Loucy (cell line): ENCODE results near the gene CCDC158.

Experiments
- EZH2phosphoT487 ChIP-seq: fragments of 200-600 bp; IDR thresholded peaks from 2 replicates; pipeline ENCODE4 v1.6.1; 2018; ENCODE audit warnings: antibody characterized with exemption, mild to moderate bottlenecking, moderate library complexity, borderline replicate concordance
- TF ChIP-seq, protein P1 (sequence below): fragments of 200-600 bp; sonication (generic); conservative IDR thresholded peaks from 2 replicates; pipeline ENCODE4 v1.5.1; 2014; ENCODE audit warnings: mild to moderate bottlenecking, antibody characterized with exemption, low read length

DNA sequence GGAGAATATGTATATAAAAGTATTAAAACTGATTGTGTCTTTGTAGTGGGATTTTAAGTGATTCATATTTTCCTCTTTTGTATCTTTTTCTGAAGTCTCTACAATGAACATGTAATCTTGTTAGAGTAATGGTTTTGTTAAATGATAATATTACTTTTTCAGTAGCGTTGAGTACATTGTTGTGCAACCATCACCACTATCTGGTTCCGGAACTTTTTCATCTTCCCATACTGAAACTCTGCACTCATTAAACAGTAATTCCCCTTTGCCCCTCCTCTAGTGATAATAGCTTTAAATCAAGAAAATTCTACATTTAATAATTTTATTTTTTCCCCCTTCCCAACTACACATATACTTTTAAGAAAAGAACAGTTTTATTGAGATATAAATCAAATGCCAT lies 37.4 kb upstream of the CCDC158 start:
- TF ChIP-seq, protein P1, sequence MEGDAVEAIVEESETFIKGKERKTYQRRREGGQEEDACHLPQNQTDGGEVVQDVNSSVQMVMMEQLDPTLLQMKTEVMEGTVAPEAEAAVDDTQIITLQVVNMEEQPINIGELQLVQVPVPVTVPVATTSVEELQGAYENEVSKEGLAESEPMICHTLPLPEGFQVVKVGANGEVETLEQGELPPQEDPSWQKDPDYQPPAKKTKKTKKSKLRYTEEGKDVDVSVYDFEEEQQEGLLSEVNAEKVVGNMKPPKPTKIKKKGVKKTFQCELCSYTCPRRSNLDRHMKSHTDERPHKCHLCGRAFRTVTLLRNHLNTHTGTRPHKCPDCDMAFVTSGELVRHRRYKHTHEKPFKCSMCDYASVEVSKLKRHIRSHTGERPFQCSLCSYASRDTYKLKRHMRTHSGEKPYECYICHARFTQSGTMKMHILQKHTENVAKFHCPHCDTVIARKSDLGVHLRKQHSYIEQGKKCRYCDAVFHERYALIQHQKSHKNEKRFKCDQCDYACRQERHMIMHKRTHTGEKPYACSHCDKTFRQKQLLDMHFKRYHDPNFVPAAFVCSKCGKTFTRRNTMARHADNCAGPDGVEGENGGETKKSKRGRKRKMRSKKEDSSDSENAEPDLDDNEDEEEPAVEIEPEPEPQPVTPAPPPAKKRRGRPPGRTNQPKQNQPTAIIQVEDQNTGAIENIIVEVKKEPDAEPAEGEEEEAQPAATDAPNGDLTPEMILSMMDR: no peak
- TF ChIP-seq EZH2phosphoT487: no peak
